Aorta (tissue), 5 donors: ENCODE measurements around the gene ATG2B. TPM values are rescaled to one million over a fixed set of nuclear protein-coding genes. Genes with fewer than 3 reads are reported as not detected.

Experiments
- ATAC-seq: fragments of 200-7000 bp; cut with Tn5 transposase; one replicate; pipeline ENCODE4 v1.9.1; 2022; ENCODE audit warnings: moderate library complexity; ENCODE audit not compliant: low FRiP score
- DNase-seq, 2 donors: peaks; one replicate each; pipeline ENCODE4 v3.0.0-alpha.2; 2020
- H3K27ac ChIP-seq, 2 donors: one replicate each; pipeline ENCODE4 v1.5.1; 2013; ENCODE audit warnings: low read length in 2 of 2, mild to moderate bottlenecking in 2 of 2, moderate library complexity in 2 of 2, control low read depth in 1 of 2, inconsistent platforms in 1 of 2, low read depth in 1 of 2
- H3K27me3 ChIP-seq, 2 donors: one replicate each; pipeline ENCODE4 v1.6.1; 2013; ENCODE audit warnings: control low read depth in 1 of 2, low read length in 1 of 2, mild to moderate bottlenecking in 1 of 2, moderate library complexity in 1 of 2; ENCODE audit not compliant: insufficient read depth in 2 of 2, control insufficient read depth in 1 of 2
- H3K36me3 ChIP-seq, 2 donors: one replicate each; pipeline ENCODE4 v1.6.1; 2013; ENCODE audit warnings: control low read depth in 1 of 2, low read length in 1 of 2, mild to moderate bottlenecking in 1 of 2; ENCODE audit not compliant: insufficient read depth in 2 of 2, control insufficient read depth in 1 of 2
- H3K4me1 ChIP-seq, 2 donors: one replicate each; pipeline ENCODE4 v1.6.1; 2013; ENCODE audit warnings: low read length in 2 of 2, control low read depth in 1 of 2, mild to moderate bottlenecking in 1 of 2, moderate library complexity in 1 of 2; ENCODE audit not compliant: insufficient read depth in 2 of 2, control insufficient read depth in 1 of 2
- H3K4me3 ChIP-seq, 2 donors: one replicate each; pipeline ENCODE4 v1.5.1; 2013; ENCODE audit warnings: low read length in 2 of 2, control low read depth in 1 of 2, mild to moderate bottlenecking in 1 of 2
- H3K9me3 ChIP-seq: one replicate; pipeline ENCODE4 v1.6.1; 2013; ENCODE audit warnings: mild to moderate bottlenecking, low read length; ENCODE audit not compliant: control insufficient read depth
- WGBS, 2 donors: extraction: QIAGEN DNeasy Blood & Tissue Kit; methylation state at CpG; one replicate each; pipeline ENCODE4 v1.1.7; 2013; 5-methylcytosine and 5-hydroxymethylcytosine counted together
- intact Hi-C, 2 donors: fragments of 100-400 bp; cut with DNase I; formaldehyde crosslinking; loops; one replicate each; pipeline versions ENCODE4 v1.14.2 to v1.15.0; 2022
- polyA plus RNA-seq, 2 donors: library from polyadenylated mRNA; stranded (reverse); fragments of 200-250 nt; gene quantifications; one replicate each; pipeline ENCODE4 v1.2.3, GENCODE V29; 2013
- total RNA-seq, 2 donors: library from RNA; stranded (reverse); fragmentation: NEBNext Ultra II Directional; extraction: Animal tissue kit (Norgen Biotek cat#: 25700); gene quantifications; one replicate each; pipeline ENCODE4 v1.2.1, GENCODE V29; 2021
- donor health status: healthy with polysubstance abuse.
- donor health status: Bipolar disorder and iron deficiency.
- donor health status: DM: no; HTN: no; CAD: no.
- donor health status: DM: no; HTN: no; CAD: no.
- donor health status: DM: yes; HTN: yes; CAD: no.

ATG2B gene
- total and polyA plus RNA-seq, 4 donors, result 1.5 to 36.7 (median 14.4) TPM

GRCh38 chr14:96310906-96311305 lies 52.2 kb downstream of the ATG2B start:
- H3K4me3 ChIP-seq, result no peak overlapping the region
- ATAC-seq (no peak), DNase-seq (no peak)
- H3K27ac ChIP-seq, result no peak overlapping the region
- no peaks in the 10 kb centered on the region for H3K9me3 ChIP-seq
- no peaks in the 10 kb centered on the region for H3K4me1 ChIP-seq
- intact Hi-C loops, result no loop called here
- H3K36me3 ChIP-seq, result peaks cover 3 to 12% of the 10 kb centered on the region in 2 donors
- 89 to 91% methylated on average over 6 of the region's 6 CpGs for WGBS, 2 donors
- no peaks in the 10 kb centered on the region for H3K27me3 ChIP-seq

GRCh38 chr14:96309896-96310330 lies 53.2 kb downstream of the ATG2B start:
- no peaks in the 10 kb centered on the region for H3K9me3 ChIP-seq
- H3K27ac ChIP-seq, result no peak overlapping the region
- H3K36me3 ChIP-seq, result peaks cover 3 to 11% of the 10 kb centered on the region in 2 donors
- no peaks in the 10 kb centered on the region for H3K27me3 ChIP-seq
- no peak overlapping the region for H3K4me3 ChIP-seq
- ATAC-seq (no peak), DNase-seq (no peak)
- no peaks in the 10 kb centered on the region for H3K4me1 ChIP-seq
- 56 to 62% methylated on average over 5 of the region's 5 CpGs for WGBS, 2 donors
- intact Hi-C loops, result no loop called here

DNA sequence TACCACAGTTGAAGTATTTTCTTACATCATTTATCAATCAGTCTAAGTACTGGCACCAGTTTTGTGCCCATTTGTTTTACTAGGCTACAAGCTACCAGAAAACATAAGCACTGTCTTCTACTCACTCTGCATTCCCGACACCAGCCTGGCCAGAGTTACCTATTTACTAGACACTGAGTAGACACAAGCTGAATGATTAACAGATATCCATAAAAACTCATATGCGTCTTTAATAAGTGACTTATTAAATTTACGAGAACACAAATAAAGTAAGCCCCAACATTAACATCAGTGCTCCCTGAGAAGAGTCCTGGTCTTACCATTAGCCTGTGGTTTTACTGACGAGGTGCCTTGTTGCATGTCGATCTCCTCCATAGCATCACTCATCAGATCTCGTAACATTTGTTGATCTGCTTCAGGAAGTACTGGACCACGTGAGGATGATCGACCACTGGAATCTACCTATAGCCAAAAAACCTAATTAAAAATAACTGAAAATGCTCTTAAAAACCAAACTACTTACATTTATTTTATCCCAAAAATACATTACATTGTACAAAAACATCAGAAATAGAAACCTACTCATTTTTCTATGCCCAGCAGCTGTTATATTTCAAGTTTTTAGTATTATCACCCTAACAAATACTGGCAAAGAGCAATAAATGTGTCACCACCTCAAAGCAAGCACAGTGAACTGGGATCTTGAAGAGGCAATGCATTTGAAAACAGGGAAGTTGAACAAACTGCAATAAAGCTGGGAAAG lies 53.8 kb downstream of the ATG2B start:
- no peak overlapping the region for H3K27ac ChIP-seq
- no peaks in the 10 kb centered on the region for H3K9me3 ChIP-seq
- intact Hi-C loops, result no loop called here
- H3K4me3 ChIP-seq, result no peak overlapping the region
- no peak for DNase-seq
- ATAC-seq, result no peak
- WGBS, 2 donors, result 86 to 87% methylated on average over 8 of the region's 8 CpGs
- H3K27me3 ChIP-seq, result no peaks in the 10 kb centered on the region
- H3K36me3 ChIP-seq, result peaks cover 7 to 12% of the 10 kb centered on the region in 2 donors
- H3K4me1 ChIP-seq, result no peaks in the 10 kb centered on the region

DNA sequence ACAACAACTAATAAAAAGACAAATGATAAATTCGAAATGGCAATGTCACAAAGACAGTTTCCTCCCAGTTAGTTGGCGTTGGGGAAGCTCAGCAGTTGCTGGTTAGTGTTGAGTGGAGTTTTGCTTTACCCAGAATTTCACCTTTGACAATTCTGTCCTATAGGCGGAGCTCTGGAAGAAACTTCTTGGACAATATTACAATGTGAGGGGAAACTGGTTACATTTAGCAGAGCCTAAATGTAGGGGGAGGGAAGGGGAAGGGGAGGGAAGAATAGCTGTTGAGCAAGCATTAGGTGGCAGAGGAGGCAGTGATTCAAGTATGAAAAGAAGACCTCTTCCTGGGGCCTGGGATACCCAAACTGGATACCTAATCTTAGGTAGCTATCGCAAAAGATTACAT lies 55.7 kb downstream of the ATG2B start:
- no peaks in the 10 kb centered on the region for H3K9me3 ChIP-seq

DNA sequence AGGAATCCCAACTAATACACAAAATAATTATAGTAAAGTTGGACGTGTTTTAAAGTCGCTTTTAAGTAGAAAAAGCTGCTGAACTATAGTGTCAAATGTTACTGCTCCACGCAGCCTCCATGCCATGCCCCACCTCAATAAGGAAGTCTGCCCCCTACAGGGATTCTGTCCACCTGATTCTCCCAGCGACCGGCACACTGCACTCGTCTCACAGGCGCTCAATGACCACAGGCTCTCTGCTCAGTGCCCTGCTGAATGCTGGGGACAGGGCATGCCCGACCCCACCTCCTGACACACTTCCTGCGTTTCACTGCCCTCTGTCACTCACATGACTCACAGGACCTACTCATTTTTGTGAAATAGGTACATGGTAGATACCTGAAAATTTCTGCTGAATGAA lies 58.2 kb downstream of the ATG2B start:
- intact Hi-C loops, result no loop called here
- Histone ChIP-seq H3K9me3 (no peaks in the 10 kb centered on the region), H3K27ac (no peak overlapping the region), H3K36me3 (peaks cover 6 to 11% of the 10 kb centered on the region in 2 donors), H3K4me1 (no peaks in the 10 kb centered on the region), H3K4me3 (no peak overlapping the region), H3K27me3 (no peaks in the 10 kb centered on the region)
- WGBS, 2 donors, result 80 to 82% methylated on average over 9 of the region's 9 CpGs
- DNase-seq, result no peak
- ATAC-seq, result no peak

More for the DNA sequence above, 55.7 kb downstream of the ATG2B start:
- Histone ChIP-seq H3K4me1 (no peaks in the 10 kb centered on the region), H3K4me3 (no peak overlapping the region), H3K27ac (no peak overlapping the region), H3K27me3 (no peaks in the 10 kb centered on the region), H3K36me3 (peaks cover 10 to 11% of the 10 kb centered on the region in 2 donors)
- WGBS, 2 donors, result 87 to 88% methylated on average over 4 of the region's 4 CpGs
- intact Hi-C loops, result no loop called here
- DNase-seq (no peak), ATAC-seq (no peak)

DNA sequence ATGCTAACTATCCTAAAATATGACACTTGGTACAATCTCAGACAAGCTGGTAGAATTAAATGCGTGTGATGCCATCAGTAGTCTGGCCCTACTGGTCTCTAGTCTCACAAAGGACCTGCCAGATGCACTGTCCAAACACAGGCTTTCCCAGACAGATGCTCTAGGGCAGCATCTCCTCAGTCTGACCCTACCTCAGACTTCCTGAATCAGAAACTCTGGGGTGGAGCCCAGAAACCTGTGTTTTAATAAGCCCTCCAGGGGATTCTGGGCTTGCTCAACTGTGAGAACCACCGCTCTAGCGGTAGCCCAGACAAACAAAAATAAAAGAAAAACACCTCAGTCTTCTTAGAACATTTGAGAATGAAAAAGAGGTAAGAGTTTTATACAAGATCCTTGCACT lies 59.2 kb downstream of the ATG2B start:
- DNase-seq (no peak), ATAC-seq (no peak)
- no peaks in the 10 kb centered on the region for H3K9me3 ChIP-seq
- H3K4me3 ChIP-seq, result no peak overlapping the region
- H3K4me1 ChIP-seq, result no peaks in the 10 kb centered on the region
- H3K36me3 ChIP-seq, result peaks cover 6 to 16% of the 10 kb centered on the region in 2 donors
- H3K27ac ChIP-seq, result no peak overlapping the region
- intact Hi-C loops, result no loop called here
- H3K27me3 ChIP-seq, result no peaks in the 10 kb centered on the region
- 78 to 82% methylated on average over 3 of the region's 3 CpGs for WGBS, 2 donors

- WGBS, 2 donors, result 69 to 88% methylated on average over 3 of the region's 3 CpGs
- Histone ChIP-seq H3K4me3 (no peak overlapping the region), H3K27me3 (no peaks in the 10 kb centered on the region), H3K27ac (no peak overlapping the region), H3K4me1 (no peaks in the 10 kb centered on the region), H3K9me3 (no peaks in the 10 kb centered on the region), H3K36me3 (peaks cover 2 to 10% of the 10 kb centered on the region in 2 donors)
- ATAC-seq (no peak), DNase-seq (no peak)
- intact Hi-C loops, result loop anchor here (5.0 kb wide), 1 partner anchor 123 kb away; no protein-coding TSS in a partner anchor
These were observed 63.7 kb downstream of the ATG2B start for GRCh38 chr14:96299441-96299840.

GRCh38 chr14:96297997-96298515 lies 65.1 kb downstream of the ATG2B start:
- Histone ChIP-seq H3K9me3 (no peaks in the 10 kb centered on the region), H3K27ac (no peak overlapping the region), H3K4me1 (no peaks in the 10 kb centered on the region), H3K4me3 (no peak overlapping the region), H3K27me3 (no peaks in the 10 kb centered on the region), H3K36me3 (peaks cover 2 to 6% of the 10 kb centered on the region in 2 donors)
- intact Hi-C loops, result loop anchor here (5.0 kb wide), 1 partner anchor 124 kb away; no protein-coding TSS in a partner anchor
- no peak for DNase-seq
- 85 to 93% methylated on average over 4 of the region's 4 CpGs for WGBS, 2 donors
- no peak for ATAC-seq

GRCh38 chr14:96297000-96297399 lies 66.1 kb downstream of the ATG2B start:
- Histone ChIP-seq H3K9me3 (no peaks in the 10 kb centered on the region), H3K4me1 (no peaks in the 10 kb centered on the region), H3K4me3 (no peak overlapping the region), H3K27me3 (no peaks in the 10 kb centered on the region), H3K27ac (no peak overlapping the region), H3K36me3 (peaks cover 2 to 5% of the 10 kb centered on the region in 2 donors)
- ATAC-seq (no peak), DNase-seq (no peak)
- intact Hi-C loops, result loop anchor here (5.0 kb wide), 1 partner anchor 125 kb away; no protein-coding TSS in a partner anchor
- WGBS, 2 donors, result 94 to 97% methylated on average over 2 of the region's 2 CpGs
